ENCODE data around the gene HYKK. TPM values are rescaled to one million over a fixed set of nuclear protein-coding genes. Genes with fewer than 3 reads are reported as not detected.

HYKK gene, protein sequence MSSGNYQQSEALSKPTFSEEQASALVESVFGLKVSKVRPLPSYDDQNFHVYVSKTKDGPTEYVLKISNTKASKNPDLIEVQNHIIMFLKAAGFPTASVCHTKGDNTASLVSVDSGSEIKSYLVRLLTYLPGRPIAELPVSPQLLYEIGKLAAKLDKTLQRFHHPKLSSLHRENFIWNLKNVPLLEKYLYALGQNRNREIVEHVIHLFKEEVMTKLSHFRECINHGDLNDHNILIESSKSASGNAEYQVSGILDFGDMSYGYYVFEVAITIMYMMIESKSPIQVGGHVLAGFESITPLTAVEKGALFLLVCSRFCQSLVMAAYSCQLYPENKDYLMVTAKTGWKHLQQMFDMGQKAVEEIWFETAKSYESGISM
- total RNA-seq = 1.3 TPM

DNA sequence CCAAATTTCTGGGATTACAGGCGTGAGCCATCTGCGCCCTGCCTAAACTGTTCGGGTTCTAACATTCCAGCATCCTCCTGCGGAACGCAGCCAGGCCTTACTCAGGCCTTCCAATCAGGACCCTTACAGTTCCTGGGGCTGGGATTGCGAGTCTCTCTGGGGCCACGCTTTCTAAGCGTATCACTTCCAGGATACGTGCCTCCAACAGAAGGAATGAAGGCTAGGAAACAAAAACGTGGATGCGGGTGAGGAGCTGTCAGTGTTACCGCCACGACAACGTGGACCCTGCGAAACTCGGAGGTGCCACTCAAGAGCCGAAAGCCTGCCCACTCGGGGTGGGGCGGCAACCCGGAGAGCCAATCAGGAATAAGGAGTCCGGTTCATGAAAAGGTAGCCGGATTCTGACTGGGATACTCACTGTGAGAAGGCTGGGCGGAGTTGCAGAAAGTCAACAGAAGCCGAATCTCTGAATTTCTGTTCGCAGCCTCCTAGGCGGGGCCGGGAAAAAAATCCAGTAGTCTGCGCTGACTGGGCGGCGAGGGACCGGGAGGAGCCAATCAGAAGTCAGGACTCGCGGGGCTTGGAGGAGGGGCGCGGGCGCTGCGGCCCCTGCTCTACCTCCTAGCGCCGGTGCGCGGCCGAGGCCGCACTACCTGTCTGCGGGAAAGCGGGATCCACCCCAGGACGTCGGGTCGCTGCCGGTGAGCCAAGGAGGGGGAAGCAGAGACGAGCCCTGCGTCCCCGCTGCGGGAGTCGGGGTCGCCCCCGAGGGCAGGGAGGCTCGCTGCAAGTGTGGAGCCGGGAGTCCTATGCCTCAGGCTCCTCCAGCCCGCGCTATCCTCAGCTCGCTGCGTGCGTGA lies at the start of gene HYKK:
Gene HYKK, plus strand, starts transcription at position 607 of the 860 bp plus-strand sequence. CDS start 5,512 bp downstream, outside the sequence.

DNA sequence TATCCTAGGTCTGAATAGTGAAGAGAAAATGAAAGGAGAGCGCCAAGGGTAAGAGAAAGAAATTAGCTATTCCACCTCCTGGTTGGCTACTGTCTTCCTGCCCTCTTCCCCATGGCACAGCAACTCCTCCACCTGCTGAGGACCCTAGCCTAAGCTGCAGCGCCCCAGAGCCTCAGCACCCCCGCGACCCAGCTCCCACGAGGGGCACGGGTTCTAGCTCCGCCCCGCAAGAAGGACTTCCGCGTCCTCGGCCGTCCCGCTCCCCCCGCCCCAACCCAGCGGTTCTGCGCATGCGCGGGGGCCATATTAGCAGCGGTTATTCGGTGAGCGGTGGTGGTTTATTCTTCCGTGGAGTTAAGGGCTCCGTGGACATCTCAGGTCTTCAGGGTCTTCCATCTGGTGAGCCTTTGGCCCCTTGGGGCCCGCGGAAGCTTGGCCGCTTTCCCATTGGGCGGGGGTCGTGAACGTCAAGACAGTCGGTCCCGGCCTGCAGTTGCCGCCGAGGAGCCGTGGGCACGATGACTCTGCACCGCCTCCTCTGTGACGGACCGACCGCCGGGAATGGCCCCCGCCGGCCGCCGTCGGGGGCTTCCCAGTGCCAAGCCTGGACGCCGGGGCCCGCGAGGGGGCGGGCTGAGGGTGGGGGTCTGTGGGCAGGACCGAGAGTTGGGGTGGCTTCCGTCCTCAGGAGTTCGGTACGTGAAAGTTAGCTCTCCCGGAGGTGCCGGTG lies 32.9 kb downstream of the HYKK start, which contains the start of gene PSMA4:
Gene PSMA4, plus strand, starts transcription at position 304 of the 730 bp plus-strand sequence. CDS start 1,484 bp downstream, outside the sequence.

DNA sequence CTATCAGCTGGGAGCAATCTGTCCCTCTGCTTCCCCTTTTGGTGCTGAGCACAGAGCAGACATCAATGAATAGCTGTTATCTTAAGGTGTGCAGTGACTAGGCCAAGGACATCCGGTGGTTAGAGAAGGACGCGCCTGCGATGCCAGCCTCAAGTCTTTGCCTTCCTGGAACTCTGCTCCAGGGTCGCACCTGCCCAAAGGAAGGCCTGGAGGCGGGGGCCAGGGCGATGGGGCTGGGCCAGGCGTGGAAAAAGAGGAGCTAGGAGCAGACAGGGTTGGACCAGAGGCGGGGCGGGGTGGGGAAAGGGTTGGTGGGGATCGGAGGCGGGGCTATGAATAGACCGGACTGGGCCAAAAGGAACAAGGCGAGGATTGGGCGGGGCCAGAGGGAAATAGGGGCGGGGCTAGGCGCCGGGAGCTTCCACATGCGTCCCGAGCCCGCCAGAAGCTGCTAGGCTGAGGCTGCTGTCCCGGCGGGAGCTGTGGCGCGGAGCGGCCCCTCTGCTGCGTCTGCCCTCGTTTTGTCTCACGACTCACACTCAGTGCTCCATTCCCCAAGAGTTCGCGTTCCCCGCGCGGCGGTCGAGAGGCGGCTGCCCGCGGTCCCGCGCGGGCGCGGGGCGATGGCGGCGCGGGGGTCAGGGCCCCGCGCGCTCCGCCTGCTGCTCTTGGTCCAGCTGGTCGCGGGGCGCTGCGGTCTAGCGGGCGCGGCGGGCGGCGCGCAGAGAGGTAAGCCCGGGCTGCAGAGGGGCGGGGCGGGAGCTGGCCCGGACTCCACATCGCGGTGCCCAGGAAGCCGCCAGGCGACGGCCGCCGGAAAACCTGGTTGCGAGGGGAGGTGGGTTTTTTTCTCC lies 57.9 kb downstream of the HYKK start, which contains the start of gene CHRNA5:
Gene CHRNA5, plus strand, starts transcription at position 424 of the 854 bp plus-strand sequence. Its CDS starts 200 bp downstream, at position 624.

Other genes with a start within 250 kb of the HYKK start
- 50.1 TPM for gene DNAJA4, start 243.0 kb upstream of the HYKK start, total RNA-seq
- 79.5 TPM for gene SKIC8, start 208.0 kb upstream of the HYKK start, total RNA-seq
- 5.3 TPM for gene CRABP1, start 167.2 kb upstream of the HYKK start, total RNA-seq
- gene IREB2, start 69.4 kb upstream of the HYKK start, total RNA-seq = 92.6 TPM
- 109 TPM for gene PSMA4, start 32.9 kb downstream of the HYKK start, total RNA-seq
- 6.6 TPM for gene CHRNA5, start 57.9 kb downstream of the HYKK start, total RNA-seq
- 0.31 TPM for gene CHRNA3, start 113.4 kb downstream of the HYKK start, total RNA-seq
- 0.94 TPM for gene CHRNB4, start 133.6 kb downstream of the HYKK start, total RNA-seq

Measured in parietal lobe (tissue), 1 donor.